GM18867 (cell line): ENCODE results near the gene BABAM2.

Source experiments
- ATAC-seq: cut with Tn5 transposase; IDR thresholded peaks from one replicate; pipeline ENCODE4 v1.9.1; 2021; ENCODE audit warnings: mild to moderate bottlenecking, moderate library complexity; ENCODE audit not compliant: unreplicated experiment

BABAM2 gene

GRCh38 chr2:28152585-28153280 is 262.2 kb downstream of the BABAM2 start:
- no peak for ATAC-seq

- ATAC-seq, result no peak
Observed at GRCh38 chr2:28153851-28154250, 263.3 kb downstream of the BABAM2 start.

GRCh38 chr2:28155086-28155485 is 264.6 kb downstream of the BABAM2 start:
- ATAC-seq, result no peak

- ATAC-seq, result no peak
Observed at GRCh38 chr2:28155627-28156026, 265.1 kb downstream of the BABAM2 start.

GRCh38 chr2:28158791-28159190 is 268.3 kb downstream of the BABAM2 start:
- no peak for ATAC-seq

- ATAC-seq, result no peak
Observed at GRCh38 chr2:28160986-28161425, 270.5 kb downstream of the BABAM2 start.

GRCh38 chr2:28161466-28161865 is 270.9 kb downstream of the BABAM2 start:
- ATAC-seq, result no peak

GRCh38 chr2:28162564-28162963 is 272.0 kb downstream of the BABAM2 start:
- no peak for ATAC-seq

- no peak for ATAC-seq
Observed at GRCh38 chr2:28163028-28163427, 272.5 kb downstream of the BABAM2 start.

- no peak for ATAC-seq
Observed at GRCh38 chr2:28163627-28164279, 273.2 kb downstream of the BABAM2 start.

GRCh38 chr2:28164280-28164801 is 273.8 kb downstream of the BABAM2 start:
- ATAC-seq, result no peak

GRCh38 chr2:28165087-28165635 is 274.6 kb downstream of the BABAM2 start:
- ATAC-seq, result no peak

- no peak for ATAC-seq
Observed at GRCh38 chr2:28166956-28167355, 276.4 kb downstream of the BABAM2 start.

GRCh38 chr2:28168376-28168775 is 277.8 kb downstream of the BABAM2 start:
- no peak for ATAC-seq

- ATAC-seq, result no peak
Observed at GRCh38 chr2:28169492-28169891, 279.0 kb downstream of the BABAM2 start.

- no peak for ATAC-seq
Observed at GRCh38 chr2:28172114-28172898, 281.8 kb downstream of the BABAM2 start.

GRCh38 chr2:28173377-28173776 is 282.8 kb downstream of the BABAM2 start:
- ATAC-seq, result no peak

GRCh38 chr2:28174211-28174610 is 283.7 kb downstream of the BABAM2 start:
- ATAC-seq, result no peak

- ATAC-seq, result no peak
Observed at GRCh38 chr2:28175028-28175427, 284.5 kb downstream of the BABAM2 start.

GRCh38 chr2:28178946-28179345 is 288.4 kb downstream of the BABAM2 start:
- no peak for ATAC-seq

- no peak for ATAC-seq
Observed at GRCh38 chr2:28181801-28182200, 291.3 kb downstream of the BABAM2 start.
